CD4-positive, alpha-beta memory T cell (primary cell): Measurements from ENCODE around the gene ZNF24. TPM values are rescaled to one million over a fixed set of nuclear protein-coding genes. Genes with fewer than 3 reads are reported as not detected.

Source experiments
- CTCF ChIA-PET: fragments of 350-600 bp; sonication (Branson Sonifier 250); formaldehyde crosslinking; loops from one replicate; lab custom pipeline; 2021; ENCODE audit warnings: inconsistent platforms; ENCODE audit not compliant: partially characterized antibody; lab: Charles Lee
- POLR2A ChIA-PET: fragments of 350-600 bp; sonication (Branson Sonifier 250); formaldehyde crosslinking; loops from one replicate; lab custom pipeline; 2021; ENCODE audit not compliant: partially characterized antibody; lab: Charles Lee
- DNase-seq, 5 donors: peaks; one replicate each; pipeline versions ENCODE4 v3.0.0 to v3.0.0-alpha.2; 2020 to 2022; ENCODE audit warnings: mixed read lengths in 1 of 5
- H3K27ac ChIP-seq: one replicate; pipeline ENCODE4 v1.7.0; 2013; ENCODE audit warnings: low read depth, low read length
- H3K27me3 ChIP-seq: 2 replicates; pipeline ENCODE4 v1.7.0; 2013; ENCODE audit warnings: mild to moderate bottlenecking, low read length, moderate library complexity; ENCODE audit not compliant: insufficient read depth
- H3K36me3 ChIP-seq: 2 replicates; pipeline ENCODE4 v1.7.0; 2013; ENCODE audit warnings: mild to moderate bottlenecking, low read length, moderate library complexity; ENCODE audit not compliant: insufficient read depth
- H3K4me1 ChIP-seq: 2 replicates; pipeline ENCODE4 v1.7.0; 2013; ENCODE audit warnings: mild to moderate bottlenecking, low read length, moderate library complexity; ENCODE audit not compliant: insufficient read depth
- H3K4me3 ChIP-seq, 2 donors: one replicate each; pipeline ENCODE4 v1.7.0; 2013; ENCODE audit warnings: low read length in 2 of 2, mild to moderate bottlenecking in 1 of 2
- H3K9me3 ChIP-seq, 2 donors: one replicate each; pipeline ENCODE4 v1.7.0; 2013; ENCODE audit warnings: low read length in 2 of 2, control low read depth in 1 of 2; ENCODE audit not compliant: control insufficient read depth in 1 of 2
- H3K27ac Mint-ChIP-seq, 7 donors: one replicate each; pipeline ENCODE4 v1.8.0; 2020 to 2021; ENCODE audit warnings: mixed read lengths in 7 of 7, mild to moderate bottlenecking in 6 of 7, inconsistent platforms in 3 of 7, moderate library complexity in 3 of 7
- H3K27me3 Mint-ChIP-seq, 2 donors: one replicate each; pipeline ENCODE4 v1.8.0; 2020 to 2021; ENCODE audit warnings: mixed read lengths in 2 of 2
- H3K36me3 Mint-ChIP-seq, 2 donors: one replicate each; pipeline ENCODE4 v1.8.0; 2020 to 2021; ENCODE audit warnings: mixed read lengths in 2 of 2, inconsistent platforms in 1 of 2, mild to moderate bottlenecking in 1 of 2
- H3K4me1 Mint-ChIP-seq, 4 donors: one replicate each; pipeline ENCODE4 v1.8.0; 2020 to 2021; ENCODE audit warnings: mixed read lengths in 4 of 4, mild to moderate bottlenecking in 1 of 4
- H3K4me3 Mint-ChIP-seq, 8 donors: one replicate each; pipeline ENCODE4 v1.8.0; 2020 to 2021; ENCODE audit warnings: mixed read lengths in 8 of 8, mild to moderate bottlenecking in 7 of 8, moderate library complexity in 6 of 8, inconsistent platforms in 3 of 8
- H3K9me3 Mint-ChIP-seq, 8 donors: one replicate each; pipeline ENCODE4 v1.8.0; 2020 to 2021; ENCODE audit warnings: mixed read lengths in 8 of 8, mild to moderate bottlenecking in 5 of 8, inconsistent platforms in 3 of 8, moderate library complexity in 1 of 8
- intact Hi-C: fragments of 100-400 bp; cut with micrococcal nuclease; formaldehyde crosslinking; loops from one replicate; pipeline ENCODE4 v1.15.1; 2023
- polyA plus RNA-seq, 2 donors: library from polyadenylated mRNA; unstranded; fragments of 300-500 nt; fragmentation: Illumina TruSeq; gene quantifications; one replicate each; pipeline ENCODE4 v1.2.3, GENCODE V29; 2021
- total RNA-seq, 2 experiments: library from RNA; stranded (reverse); gene quantifications; one replicate each; pipeline ENCODE4 v1.2.3, GENCODE V29; 2021

Gene ZNF24
- total and polyA plus RNA-seq, 4 experiments from 2014 or later = 67.9 to 90.5 (median 82.6) TPM

GRCh38 chr18:35306588-35307250, 37.5 kb downstream of the ZNF24 start:
- Mint-ChIP-seq H3K4me1 (peaks cover 0 to 2% (median 0%) of the 10 kb centered on the region in 4 donors), H3K4me3 (no peak overlapping the region), H3K27me3 (no peaks in the 10 kb centered on the region), H3K36me3 (peaks cover 73 to 77% of the 10 kb centered on the region in 2 donors), H3K9me3 (peaks cover 0 to 98% (median 87%) of the 10 kb centered on the region in 8 donors), H3K27ac (peak overlapping the region in 2 of 7 donors; percentile 4 to 41)
- Histone ChIP-seq H3K27me3 (no peaks in the 10 kb centered on the region), H3K9me3 (peaks cover 26 to 71% of the 10 kb centered on the region in 2 donors), H3K4me1 (no peaks in the 10 kb centered on the region), H3K4me3 (no peak overlapping the region), H3K36me3 (peaks cover 19% of the 10 kb centered on the region), H3K27ac (no peak overlapping the region)
- CTCF ChIA-PET = no interaction called here
- intact Hi-C loops = no loop called here
- no peak for DNase-seq
- POLR2A ChIA-PET = no interaction called here

GRCh38 chr18:35303610-35304009, 40.6 kb downstream of the ZNF24 start:
- DNase-seq = no peak
- H3K27ac Mint-ChIP-seq = no peak overlapping the region
- no peak overlapping the region for H3K4me3 Mint-ChIP-seq
- H3K36me3 ChIP-seq = peaks cover 19% of the 10 kb centered on the region
- no peaks in the 10 kb centered on the region for H3K27me3 Mint-ChIP-seq
- H3K9me3 Mint-ChIP-seq = peaks cover 0 to 99% (median 84%) of the 10 kb centered on the region in 8 donors
- peaks cover 88 to 92% of the 10 kb centered on the region in 2 donors for H3K36me3 Mint-ChIP-seq
- no peak overlapping the region for H3K4me3 ChIP-seq
- CTCF ChIA-PET = interaction anchor here (1.0 to 1.2 kb wide), 2 partner anchors 17 to 83 kb away, joined by 3 read pairs; no protein-coding TSS in a partner anchor
- intact Hi-C loops = no loop called here
- POLR2A ChIA-PET = no interaction called here
- peaks cover 0 to 4% (median under 1%) of the 10 kb centered on the region in 4 donors for H3K4me1 Mint-ChIP-seq
- H3K27me3 ChIP-seq = no peaks in the 10 kb centered on the region
- no peak overlapping the region for H3K27ac ChIP-seq
- H3K4me1 ChIP-seq = no peaks in the 10 kb centered on the region
- peaks cover 17 to 68% of the 10 kb centered on the region in 2 donors for H3K9me3 ChIP-seq

GRCh38 chr18:35296060-35296459, 48.2 kb downstream of the ZNF24 start:
- H3K36me3 Mint-ChIP-seq = peaks cover 75 to 76% of the 10 kb centered on the region in 2 donors

GRCh38 chr18:35291166-35291565, 53.1 kb downstream of the ZNF24 start:
- CTCF ChIA-PET = interaction anchor here (1.0 to 1.2 kb wide), 2 partner anchors 23 to 61 kb away, joined by 3 to 5 read pairs; no protein-coding TSS in a partner anchor
- DNase-seq = no peak
- intact Hi-C loops = loop anchor here (2.0 to 5.0 kb wide), 3 partner anchors 314 to 776 kb away; partner anchors contain the start of genes RMP24 and RPRD1A
- Histone ChIP-seq H3K27ac (peak overlapping the region; percentile 84), H3K4me1 (peaks cover 36% of the 10 kb centered on the region), H3K36me3 (no peaks in the 10 kb centered on the region), H3K9me3 (no peaks in the 10 kb centered on the region), H3K27me3 (no peaks in the 10 kb centered on the region), H3K4me3 (peak overlapping the region; percentile 84 to 89)
- Mint-ChIP-seq H3K36me3 (peaks cover 30 to 49% of the 10 kb centered on the region in 2 donors), H3K4me1 (peaks cover 41 to 68% (median 52%) of the 10 kb centered on the region in 4 donors), H3K27ac (peak overlapping the region; percentile 98 to 100 (median 99)), H3K27me3 (no peaks in the 10 kb centered on the region), H3K4me3 (peak overlapping the region; percentile 96 to 100 (median 98)), H3K9me3 (peaks cover 0 to 4% (median 0%) of the 10 kb centered on the region in 8 donors)
- POLR2A ChIA-PET = interaction anchor here (1.7 kb wide), 1 partner anchor 250 kb away, joined by 12 read pairs; the partner anchor contains the start of gene MAPRE2

More at GRCh38 chr18:35296060-35296459, 48.2 kb downstream of the ZNF24 start:
- no peak overlapping the region for H3K27ac ChIP-seq
- Mint-ChIP-seq H3K27me3 (no peaks in the 10 kb centered on the region), H3K9me3 (peaks cover 3 to 38% (median 20%) of the 10 kb centered on the region in 8 donors), H3K27ac (no peak overlapping the region), H3K4me1 (peaks cover 29 to 44% (median 37%) of the 10 kb centered on the region in 4 donors), H3K4me3 (no peak overlapping the region)
- intact Hi-C loops = no loop called here
- H3K36me3 ChIP-seq = no peaks in the 10 kb centered on the region
- no peaks in the 10 kb centered on the region for H3K27me3 ChIP-seq
- POLR2A ChIA-PET = no interaction called here
- peaks cover 0 to 6% of the 10 kb centered on the region in 2 donors for H3K9me3 ChIP-seq
- peaks cover 11% of the 10 kb centered on the region for H3K4me1 ChIP-seq
- no peak for DNase-seq
- CTCF ChIA-PET = no interaction called here
- H3K4me3 ChIP-seq = no peak overlapping the region

- H3K27me3 ChIP-seq = no peaks in the 10 kb centered on the region
- Mint-ChIP-seq H3K27me3 (no peaks in the 10 kb centered on the region), H3K36me3 (peaks cover 25 to 43% of the 10 kb centered on the region in 2 donors), H3K9me3 (peaks cover 0 to 11% (median 0%) of the 10 kb centered on the region in 8 donors), H3K4me3 (peak within 1 kb of the TSS; percentile 96 to 100 (median 98)), H3K4me1 (peaks cover 37 to 60% (median 46%) of the 10 kb centered on the region in 4 donors), H3K27ac (peak within 1 kb of the TSS; percentile 98 to 100 (median 99))
- ChIA-PET CTCF (interaction anchor here (1.2 to 3.8 kb wide), 3 partner anchors 22 to 262 kb away, joined by 3 to 15 read pairs (median 3); partner anchors contain the start of gene ZNF397), POLR2A (interaction anchor here (0.9 to 3.8 kb wide), 13 partner anchors 8 to 1539 kb away, joined by 3 to 59 read pairs (median 5); partner anchors contain the start of genes ELP2, INO80C, KIAA1328 and MAPRE2)
- no peaks in the 10 kb centered on the region for H3K36me3 ChIP-seq
- DNase-seq = peak; percentile 94 to 96 (median 95)
- no peaks in the 10 kb centered on the region for H3K9me3 ChIP-seq
- H3K4me1 ChIP-seq = peaks cover 36% of the 10 kb centered on the region
- H3K4me3 ChIP-seq = peak within 1 kb of the TSS; percentile 84 to 89
- intact Hi-C loops = loop anchor here (1.0 to 5.0 kb wide), 10 partner anchors 23 to 839 kb away; partner anchors contain the start of genes ELP2, INO80C, RMP24 and RPRD1A
- H3K27ac ChIP-seq = peak within 1 kb of the TSS; percentile 84
Observed at GRCh38 chr18:35290094-35290735, 54.0 kb downstream of the ZNF24 start, which contains the start of gene ZSCAN30. Gene ZSCAN30 (minus strand): TSS chr18:35290229. CDS start chr18:35264352, 25,877 bp downstream.

GRCh38 chr18:35289727-35290093, 54.5 kb downstream of the ZNF24 start:
- intact Hi-C loops = loop anchor here (1.0 to 5.0 kb wide), 10 partner anchors 22 to 840 kb away; partner anchors contain the start of genes ELP2, INO80C, RMP24 and RPRD1A
- no peaks in the 10 kb centered on the region for H3K27me3 ChIP-seq
- H3K27ac ChIP-seq = peak overlapping the region; percentile 84
- H3K4me1 ChIP-seq = peaks cover 36% of the 10 kb centered on the region
- Mint-ChIP-seq H3K4me3 (peak overlapping the region; percentile 96 to 100 (median 98)), H3K36me3 (peaks cover 19 to 38% of the 10 kb centered on the region in 2 donors), H3K4me1 (peaks cover 34 to 60% (median 43%) of the 10 kb centered on the region in 4 donors), H3K27ac (peak overlapping the region; percentile 98 to 100 (median 99)), H3K27me3 (no peaks in the 10 kb centered on the region), H3K9me3 (peaks cover 0 to 11% (median 0%) of the 10 kb centered on the region in 8 donors)
- POLR2A ChIA-PET = interaction anchor here (0.9 to 3.8 kb wide), 13 partner anchors 8 to 1540 kb away, joined by 3 to 59 read pairs (median 5); partner anchors contain the start of genes ELP2, INO80C, KIAA1328 and MAPRE2
- DNase-seq = no peak
- peak overlapping the region; percentile 84 to 89 for H3K4me3 ChIP-seq
- H3K36me3 ChIP-seq = no peaks in the 10 kb centered on the region
- CTCF ChIA-PET = interaction anchor here (0.9 to 3.8 kb wide), 4 partner anchors 22 to 262 kb away, joined by 3 to 15 read pairs (median 3); partner anchors contain the start of gene ZNF397
- no peaks in the 10 kb centered on the region for H3K9me3 ChIP-seq
